ENCODE measurements around the gene NEK11. TPM values are rescaled to one million over a fixed set of nuclear protein-coding genes. Genes with fewer than 3 reads are reported as not detected.

Gene NEK11
- polyA plus RNA-seq, 1 donor from 2014 or later = 6.1 TPM

GRCh38 chr3:131393051-131393450, 366.4 kb downstream of the NEK11 start:
- Histone ChIP-seq H3K9ac (ENCODE audit: low read length) (no peak overlapping the region), H3K4me3 (ENCODE audit: low read length) (no peak overlapping the region), H3F3A (ENCODE audit: insufficient read depth, low read length, poor library complexity, severe bottlenecking) (no peaks in the 10 kb centered on the region), H3K9me3 (ENCODE audit: low read length) (no peaks in the 10 kb centered on the region), H3K79me2 (replicated peaks; ENCODE audit: insufficient read depth, low read length) (no peaks in the 10 kb centered on the region), H3K9me2 (ENCODE audit: insufficient read depth, low read length) (no peaks in the 10 kb centered on the region), H3K27ac (ENCODE audit: low read length) (no peak overlapping the region), H3K27me3 (ENCODE audit: insufficient read depth, low read depth, low read length) (no peaks in the 10 kb centered on the region), H3K36me3 (ENCODE audit: insufficient read depth, low read length) (no peaks in the 10 kb centered on the region), H2AFZ (ENCODE audit: low read depth, low read length) (no peak overlapping the region), H3K4me2 (ENCODE audit: low read length) (no peak overlapping the region), H4K20me1 (ENCODE audit: insufficient read depth) (no peaks in the 10 kb centered on the region)
- TF ChIP-seq RAD21 (conservative IDR thresholded peaks at IDR 0.05) = no peak
- TF ChIP-seq REST (IDR thresholded peaks at IDR 0.05; ENCODE audit: borderline replicate concordance) = no peak
- TF ChIP-seq MXI1 (conservative IDR thresholded peaks at IDR 0.05; ENCODE audit: poor library complexity, severe bottlenecking) = no peak
- TF ChIP-seq TAF1 (IDR thresholded peaks at IDR 0.05; ENCODE audit: low read depth) = no peak
- no peak for TF ChIP-seq EZH2 (IDR thresholded peaks at IDR 0.05; ENCODE audit: borderline replicate concordance, insufficient read depth, low read length, poor library complexity, severe bottlenecking)
- TF ChIP-seq, protein P1, sequence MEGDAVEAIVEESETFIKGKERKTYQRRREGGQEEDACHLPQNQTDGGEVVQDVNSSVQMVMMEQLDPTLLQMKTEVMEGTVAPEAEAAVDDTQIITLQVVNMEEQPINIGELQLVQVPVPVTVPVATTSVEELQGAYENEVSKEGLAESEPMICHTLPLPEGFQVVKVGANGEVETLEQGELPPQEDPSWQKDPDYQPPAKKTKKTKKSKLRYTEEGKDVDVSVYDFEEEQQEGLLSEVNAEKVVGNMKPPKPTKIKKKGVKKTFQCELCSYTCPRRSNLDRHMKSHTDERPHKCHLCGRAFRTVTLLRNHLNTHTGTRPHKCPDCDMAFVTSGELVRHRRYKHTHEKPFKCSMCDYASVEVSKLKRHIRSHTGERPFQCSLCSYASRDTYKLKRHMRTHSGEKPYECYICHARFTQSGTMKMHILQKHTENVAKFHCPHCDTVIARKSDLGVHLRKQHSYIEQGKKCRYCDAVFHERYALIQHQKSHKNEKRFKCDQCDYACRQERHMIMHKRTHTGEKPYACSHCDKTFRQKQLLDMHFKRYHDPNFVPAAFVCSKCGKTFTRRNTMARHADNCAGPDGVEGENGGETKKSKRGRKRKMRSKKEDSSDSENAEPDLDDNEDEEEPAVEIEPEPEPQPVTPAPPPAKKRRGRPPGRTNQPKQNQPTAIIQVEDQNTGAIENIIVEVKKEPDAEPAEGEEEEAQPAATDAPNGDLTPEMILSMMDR (IDR thresholded peaks at IDR 0.05; ENCODE audit: poor library complexity, severe bottlenecking) = no peak
- no peak for TF ChIP-seq EP300 (conservative IDR thresholded peaks at IDR 0.05; ENCODE audit: poor library complexity, severe bottlenecking)
- no peak for TF ChIP-seq POLR2AphosphoS5 (IDR thresholded peaks at IDR 0.05)
- TF ChIP-seq SMC3 (conservative IDR thresholded peaks at IDR 0.05; ENCODE audit: poor library complexity) = no peak

DNA sequence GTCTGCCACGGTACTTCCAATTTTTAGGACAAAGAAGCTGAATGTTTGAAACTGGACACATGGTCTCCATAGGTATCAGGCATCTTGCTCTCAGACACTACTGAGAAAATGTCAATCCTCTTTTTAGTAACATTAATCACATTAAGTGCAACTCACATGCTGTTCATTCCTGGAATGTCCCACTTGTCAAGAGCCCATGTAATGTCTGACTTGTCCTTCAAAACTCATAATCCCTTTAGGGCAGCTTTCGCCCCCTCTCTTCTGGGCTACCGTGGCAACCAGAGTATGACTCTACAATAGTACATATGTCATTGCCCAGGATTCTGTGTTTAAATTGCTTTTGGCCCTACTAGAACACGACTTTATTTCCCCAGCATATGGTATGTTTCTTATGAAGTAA, 367.2 kb downstream of the NEK11 start:
- Histone ChIP-seq H4K20me1 (ENCODE audit: insufficient read depth) (no peaks in the 10 kb centered on the region), H3K36me3 (ENCODE audit: insufficient read depth, low read length) (no peaks in the 10 kb centered on the region), H3F3A (ENCODE audit: insufficient read depth, low read length, poor library complexity, severe bottlenecking) (no peaks in the 10 kb centered on the region), H3K9me2 (ENCODE audit: insufficient read depth, low read length) (no peaks in the 10 kb centered on the region), H2AFZ (ENCODE audit: low read depth, low read length) (no peak overlapping the region), H3K79me2 (replicated peaks; ENCODE audit: insufficient read depth, low read length) (no peaks in the 10 kb centered on the region), H3K27ac (ENCODE audit: low read length) (no peak overlapping the region), H3K4me2 (ENCODE audit: low read length) (no peak overlapping the region), H3K4me3 (ENCODE audit: low read length) (no peak overlapping the region), H3K9me3 (ENCODE audit: low read length) (no peaks in the 10 kb centered on the region), H3K27me3 (ENCODE audit: insufficient read depth, low read depth, low read length) (no peaks in the 10 kb centered on the region), H3K9ac (ENCODE audit: low read length) (no peak overlapping the region)
- no peak for TF ChIP-seq EP300 (conservative IDR thresholded peaks at IDR 0.05; ENCODE audit: poor library complexity, severe bottlenecking)

DNA sequence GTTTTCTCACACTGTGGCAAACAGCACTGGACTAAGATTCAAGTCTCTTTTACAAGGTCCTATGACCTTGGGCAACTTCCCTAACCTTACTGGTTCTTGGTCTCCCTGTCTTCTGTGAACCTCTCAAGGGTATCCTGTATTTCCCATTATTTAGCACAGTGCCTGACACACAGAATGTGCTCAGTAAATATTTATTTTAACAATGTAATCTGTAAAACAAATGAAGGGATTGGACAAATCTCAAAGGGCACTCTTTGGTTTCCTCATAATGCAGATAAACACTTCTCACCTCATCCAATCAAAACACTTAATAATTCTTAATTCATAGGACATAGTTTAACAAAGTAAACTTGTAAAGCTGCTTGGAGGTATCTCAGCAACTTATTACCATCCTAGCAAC, 367.7 kb downstream of the NEK11 start:
- Histone ChIP-seq H3K27ac (ENCODE audit: low read length) (no peak overlapping the region), H3K4me3 (ENCODE audit: low read length) (no peak overlapping the region), H4K20me1 (ENCODE audit: insufficient read depth) (no peaks in the 10 kb centered on the region), H3K36me3 (ENCODE audit: insufficient read depth, low read length) (no peaks in the 10 kb centered on the region), H3K4me2 (ENCODE audit: low read length) (no peak overlapping the region), H3F3A (ENCODE audit: insufficient read depth, low read length, poor library complexity, severe bottlenecking) (no peaks in the 10 kb centered on the region), H2AFZ (ENCODE audit: low read depth, low read length) (no peak overlapping the region), H3K9me3 (ENCODE audit: low read length) (no peaks in the 10 kb centered on the region), H3K27me3 (ENCODE audit: insufficient read depth, low read depth, low read length) (no peaks in the 10 kb centered on the region), H3K79me2 (replicated peaks; ENCODE audit: insufficient read depth, low read length) (no peaks in the 10 kb centered on the region), H3K9ac (ENCODE audit: low read length) (no peak overlapping the region), H3K9me2 (ENCODE audit: insufficient read depth, low read length) (no peaks in the 10 kb centered on the region)
- TF ChIP-seq SMC3 (conservative IDR thresholded peaks at IDR 0.05; ENCODE audit: poor library complexity) = no peak
- TF ChIP-seq POLR2AphosphoS5 (IDR thresholded peaks at IDR 0.05) = no peak
- TF ChIP-seq RAD21 (conservative IDR thresholded peaks at IDR 0.05) = no peak
- no peak for TF ChIP-seq EZH2 (IDR thresholded peaks at IDR 0.05; ENCODE audit: borderline replicate concordance, insufficient read depth, low read length, poor library complexity, severe bottlenecking)
- TF ChIP-seq, protein P1 (IDR thresholded peaks at IDR 0.05; ENCODE audit: poor library complexity, severe bottlenecking) = no peak
- no peak for TF ChIP-seq MXI1 (conservative IDR thresholded peaks at IDR 0.05; ENCODE audit: poor library complexity, severe bottlenecking)
- TF ChIP-seq TAF1 (IDR thresholded peaks at IDR 0.05; ENCODE audit: low read depth) = no peak
- TF ChIP-seq REST (IDR thresholded peaks at IDR 0.05; ENCODE audit: borderline replicate concordance) = no peak
